NCI-H345 (cell line): ENCODE measurements around the gene ENO2.

Source experiments
- DNase-seq: peaks from one replicate; lab custom pipeline; 2025; lab: John Stamatoyannopoulos, UW

ENO2 gene

DNA sequence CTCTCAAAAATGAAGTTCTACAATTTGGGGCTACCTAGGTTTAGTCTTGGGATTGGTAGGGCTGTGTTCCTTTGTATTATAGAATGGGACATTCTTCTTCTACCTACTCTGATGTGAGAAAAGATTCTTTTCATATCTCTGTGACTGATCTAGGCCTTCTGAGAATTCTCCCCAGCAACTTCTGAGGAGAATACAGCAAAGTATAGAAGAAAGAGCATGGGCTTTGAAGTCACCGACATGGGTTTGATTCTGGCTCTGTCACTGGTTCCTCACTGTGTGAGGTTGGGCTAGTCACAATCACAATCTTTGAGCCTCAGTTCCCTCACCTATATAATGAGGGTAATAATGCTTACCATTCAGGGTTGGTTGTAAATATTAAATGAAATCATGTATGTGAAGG is 18.4 kb downstream of the ENO2 start:
- DNase-seq = no peak

DNA sequence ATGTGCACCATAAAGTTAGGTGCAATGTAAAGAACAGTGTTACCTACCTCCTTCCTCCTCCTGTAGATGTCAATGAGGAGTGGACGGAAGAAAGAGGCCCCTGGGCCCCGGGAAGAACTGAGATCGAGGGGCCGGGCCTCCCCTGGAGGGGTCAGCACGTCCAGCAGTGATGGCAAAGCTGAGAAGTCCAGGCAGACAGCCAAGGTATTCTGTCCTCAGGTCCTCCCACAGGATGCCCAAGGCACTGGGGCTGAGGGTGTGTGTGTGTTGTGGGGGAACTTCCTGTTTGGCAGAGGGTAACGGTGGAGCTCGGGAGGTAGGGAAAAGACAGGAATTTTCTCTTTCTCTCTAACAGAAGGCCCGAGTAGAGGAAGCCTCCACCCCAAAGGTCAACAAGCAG is 19.7 kb downstream of the ENO2 start:
- DNase-seq = no peak

DNA sequence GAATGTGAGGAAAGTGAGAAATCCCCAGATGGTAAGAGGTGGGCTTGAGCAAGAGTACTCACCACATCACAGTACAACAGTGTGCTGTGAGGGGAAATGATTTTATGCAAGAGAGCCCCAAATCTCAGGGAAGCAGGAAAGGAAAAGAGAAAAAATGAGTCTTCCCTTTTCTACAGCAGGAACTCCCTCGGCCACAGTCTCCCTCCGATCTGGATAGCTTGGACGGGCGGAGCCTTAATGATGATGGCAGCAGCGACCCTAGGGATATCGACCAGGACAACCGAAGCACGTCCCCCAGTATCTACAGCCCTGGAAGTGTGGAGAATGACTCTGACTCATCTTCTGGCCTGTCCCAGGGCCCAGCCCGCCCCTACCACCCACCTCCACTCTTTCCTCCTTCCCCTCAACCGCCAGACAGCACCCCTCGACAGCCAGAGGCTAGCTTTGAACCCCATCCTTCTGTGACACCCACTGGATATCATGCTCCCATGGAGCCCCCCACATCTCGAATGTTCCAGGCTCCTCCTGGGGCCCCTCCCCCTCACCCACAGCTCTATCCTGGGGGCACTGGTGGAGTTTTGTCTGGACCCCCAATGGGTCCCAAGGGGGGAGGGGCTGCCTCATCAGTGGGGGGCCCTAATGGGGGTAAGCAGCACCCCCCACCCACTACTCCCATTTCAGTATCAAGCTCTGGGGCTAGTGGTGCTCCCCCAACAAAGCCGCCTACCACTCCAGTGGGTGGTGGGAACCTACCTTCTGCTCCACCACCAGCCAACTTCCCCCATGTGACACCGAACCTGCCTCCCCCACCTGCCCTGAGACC is 21.2 kb downstream of the ENO2 start:
- no peak for DNase-seq

DNA sequence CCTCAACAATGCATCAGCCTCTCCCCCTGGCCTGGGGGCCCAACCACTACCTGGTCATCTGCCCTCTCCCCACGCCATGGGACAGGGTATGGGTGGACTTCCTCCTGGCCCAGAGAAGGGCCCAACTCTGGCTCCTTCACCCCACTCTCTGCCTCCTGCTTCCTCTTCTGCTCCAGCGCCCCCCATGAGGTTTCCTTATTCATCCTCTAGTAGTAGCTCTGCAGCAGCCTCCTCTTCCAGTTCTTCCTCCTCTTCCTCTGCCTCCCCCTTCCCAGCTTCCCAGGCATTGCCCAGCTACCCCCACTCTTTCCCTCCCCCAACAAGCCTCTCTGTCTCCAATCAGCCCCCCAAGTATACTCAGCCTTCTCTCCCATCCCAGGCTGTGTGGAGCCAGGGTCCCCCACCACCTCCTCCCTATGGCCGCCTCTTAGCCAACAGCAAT is 21.8 kb downstream of the ENO2 start:
- no peak for DNase-seq

DNA sequence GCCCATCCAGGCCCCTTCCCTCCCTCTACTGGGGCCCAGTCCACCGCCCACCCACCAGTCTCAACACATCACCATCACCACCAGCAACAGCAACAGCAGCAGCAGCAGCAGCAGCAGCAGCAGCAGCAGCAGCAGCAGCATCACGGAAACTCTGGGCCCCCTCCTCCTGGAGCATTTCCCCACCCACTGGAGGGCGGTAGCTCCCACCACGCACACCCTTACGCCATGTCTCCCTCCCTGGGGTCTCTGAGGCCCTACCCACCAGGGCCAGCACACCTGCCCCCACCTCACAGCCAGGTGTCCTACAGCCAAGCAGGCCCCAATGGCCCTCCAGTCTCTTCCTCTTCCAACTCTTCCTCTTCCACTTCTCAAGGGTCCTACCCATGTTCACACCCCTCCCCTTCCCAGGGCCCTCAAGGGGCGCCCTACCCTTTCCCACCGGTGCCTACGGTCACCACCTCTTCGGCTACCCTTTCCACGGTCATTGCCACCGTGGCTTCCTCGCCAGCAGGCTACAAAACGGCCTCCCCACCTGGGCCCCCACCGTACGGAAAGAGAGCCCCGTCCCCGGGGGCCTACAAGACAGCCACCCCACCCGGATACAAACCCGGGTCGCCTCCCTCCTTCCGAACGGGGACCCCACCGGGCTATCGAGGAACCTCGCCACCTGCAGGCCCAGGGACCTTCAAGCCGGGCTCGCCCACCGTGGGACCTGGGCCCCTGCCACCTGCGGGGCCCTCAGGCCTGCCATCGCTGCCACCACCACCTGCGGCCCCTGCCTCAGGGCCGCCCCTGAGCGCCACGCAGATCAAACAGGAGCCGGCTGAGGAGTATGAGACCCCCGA is 22.5 kb downstream of the ENO2 start:
- peak; percentile 23 for DNase-seq

DNA sequence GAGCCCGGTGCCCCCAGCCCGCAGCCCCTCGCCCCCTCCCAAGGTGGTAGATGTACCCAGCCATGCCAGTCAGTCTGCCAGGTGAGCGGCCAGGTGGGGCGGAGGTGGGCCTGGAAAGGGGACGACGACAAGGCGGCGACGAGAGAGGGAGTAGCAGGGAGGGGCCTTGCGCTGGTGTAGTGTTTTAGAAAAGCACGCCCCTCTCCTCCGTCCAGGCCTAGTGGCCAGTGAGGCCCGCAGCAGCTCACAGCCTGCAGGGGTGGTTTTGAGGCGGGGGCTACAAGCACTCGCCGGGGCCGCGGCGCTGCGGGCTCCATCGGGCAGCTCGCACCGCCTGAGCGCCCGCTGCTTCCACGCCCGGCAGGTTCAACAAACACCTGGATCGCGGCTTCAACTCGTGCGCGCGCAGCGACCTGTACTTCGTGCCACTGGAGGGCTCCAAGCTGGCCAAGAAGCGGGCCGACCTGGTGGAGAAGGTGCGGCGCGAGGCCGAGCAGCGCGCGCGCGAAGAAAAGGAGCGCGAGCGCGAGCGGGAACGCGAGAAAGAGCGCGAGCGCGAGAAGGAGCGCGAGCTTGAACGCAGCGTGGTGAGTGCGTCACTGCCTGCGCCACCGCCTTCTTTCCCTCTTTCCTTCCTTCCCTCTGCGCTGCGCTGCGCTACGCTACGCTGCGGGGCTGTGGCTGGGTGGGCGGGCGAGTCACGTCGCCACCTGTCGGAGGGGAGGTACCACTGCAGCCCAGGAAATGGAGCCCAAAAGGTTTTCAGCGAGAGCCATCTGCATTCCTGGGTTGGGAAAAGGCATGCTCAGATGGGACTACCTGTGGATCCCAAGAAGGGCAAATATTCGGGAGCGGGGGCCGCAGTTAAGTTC is 23.3 kb downstream of the ENO2 start:
- peak; percentile 97 for DNase-seq

DNA sequence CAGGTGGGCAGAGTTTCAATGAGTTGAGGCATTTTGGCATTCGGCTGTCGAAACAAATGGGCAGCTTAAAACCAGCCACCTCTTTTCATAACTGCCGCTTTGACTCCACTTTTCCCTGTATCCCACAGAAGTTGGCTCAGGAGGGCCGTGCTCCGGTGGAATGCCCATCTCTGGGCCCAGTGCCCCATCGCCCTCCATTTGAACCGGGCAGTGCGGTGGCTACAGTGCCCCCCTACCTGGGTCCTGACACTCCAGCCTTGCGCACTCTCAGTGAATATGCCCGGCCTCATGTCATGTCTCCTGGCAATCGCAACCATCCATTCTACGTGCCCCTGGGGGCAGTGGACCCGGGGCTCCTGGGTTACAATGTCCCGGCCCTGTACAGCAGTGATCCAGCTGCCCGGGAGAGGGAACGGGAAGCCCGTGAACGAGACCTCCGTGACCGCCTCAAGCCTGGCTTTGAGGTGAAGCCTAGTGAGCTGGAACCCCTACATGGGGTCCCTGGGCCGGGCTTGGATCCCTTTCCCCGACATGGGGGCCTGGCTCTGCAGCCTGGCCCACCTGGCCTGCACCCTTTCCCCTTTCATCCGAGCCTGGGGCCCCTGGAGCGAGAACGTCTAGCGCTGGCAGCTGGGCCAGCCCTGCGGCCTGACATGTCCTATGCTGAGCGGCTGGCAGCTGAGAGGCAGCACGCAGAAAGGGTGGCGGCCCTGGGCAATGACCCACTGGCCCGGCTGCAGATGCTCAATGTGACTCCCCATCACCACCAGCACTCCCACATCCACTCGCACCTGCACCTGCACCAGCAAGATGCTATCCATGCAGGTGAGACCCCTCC is 24.2 kb downstream of the ENO2 start:
- no peak for DNase-seq

DNA sequence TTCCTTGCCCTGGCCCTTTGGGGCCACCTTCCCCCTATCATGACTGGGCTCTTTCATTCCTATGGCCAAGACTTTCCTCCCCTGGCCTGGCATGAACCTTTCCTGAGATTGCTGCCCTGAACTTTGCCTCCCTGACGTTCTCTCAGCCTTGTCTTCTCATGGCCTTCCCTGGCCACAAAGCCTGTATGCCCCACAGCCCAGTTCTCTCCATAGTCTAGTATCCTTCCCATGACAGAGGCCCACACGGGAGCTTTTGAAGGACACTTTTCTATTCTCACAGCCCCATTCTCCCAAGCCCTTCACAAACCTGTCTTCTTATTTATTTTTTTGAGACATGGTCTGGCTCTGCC is 24.8 kb downstream of the ENO2 start:
- no peak for DNase-seq

DNA sequence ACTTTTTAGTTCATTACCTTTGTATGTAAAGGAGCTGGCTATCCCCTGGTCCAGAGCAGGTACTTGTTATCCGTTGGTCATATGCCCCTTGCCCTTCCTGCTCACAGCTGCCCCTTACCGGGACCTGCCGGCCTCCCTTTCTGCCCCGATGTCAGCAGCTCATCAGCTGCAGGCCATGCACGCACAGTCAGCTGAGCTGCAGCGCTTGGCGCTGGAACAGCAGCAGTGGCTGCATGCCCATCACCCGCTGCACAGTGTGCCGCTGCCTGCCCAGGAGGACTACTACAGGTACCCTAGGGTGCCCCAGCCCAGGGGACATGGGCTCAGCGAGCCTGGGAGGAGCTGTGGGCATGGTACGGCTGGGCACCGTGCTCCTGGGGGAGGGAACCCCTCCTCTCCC is 26.9 kb downstream of the ENO2 start:
- DNase-seq = no peak

DNA sequence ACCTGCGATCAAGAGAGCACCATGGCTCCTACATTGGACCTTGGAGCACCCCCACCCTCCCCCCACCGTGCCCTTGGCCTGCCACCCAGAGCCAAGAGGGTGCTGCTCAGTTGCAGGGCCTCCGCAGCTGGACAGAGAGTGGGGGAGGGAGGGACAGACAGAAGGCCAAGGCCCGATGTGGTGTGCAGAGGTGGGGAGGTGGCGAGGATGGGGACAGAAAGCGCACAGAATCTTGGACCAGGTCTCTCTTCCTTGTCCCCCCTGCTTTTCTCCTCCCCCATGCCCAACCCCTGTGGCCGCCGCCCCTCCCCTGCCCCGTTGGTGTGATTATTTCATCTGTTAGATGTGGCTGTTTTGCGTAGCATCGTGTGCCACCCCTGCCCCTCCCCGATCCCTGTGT is 27.4 kb downstream of the ENO2 start:
- DNase-seq = no peak

DNA sequence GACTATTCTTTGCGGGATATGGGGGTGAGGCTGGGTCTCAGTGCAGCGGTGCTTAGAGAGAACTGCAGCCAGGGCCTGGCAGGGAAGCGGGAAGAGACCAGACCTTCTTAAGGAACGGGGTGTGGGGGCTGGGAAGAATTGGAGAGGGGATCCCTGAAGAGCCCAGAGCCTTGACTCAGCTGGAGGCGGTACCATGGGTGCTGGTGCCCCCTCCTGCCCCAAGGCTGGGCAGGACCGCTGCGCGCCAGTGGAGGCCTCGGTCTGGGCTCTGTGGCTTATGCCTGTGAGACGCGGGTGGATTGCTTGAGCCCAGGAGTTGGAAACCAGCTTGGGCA is 27.9 kb downstream of the ENO2 start:
- no peak for DNase-seq

DNA sequence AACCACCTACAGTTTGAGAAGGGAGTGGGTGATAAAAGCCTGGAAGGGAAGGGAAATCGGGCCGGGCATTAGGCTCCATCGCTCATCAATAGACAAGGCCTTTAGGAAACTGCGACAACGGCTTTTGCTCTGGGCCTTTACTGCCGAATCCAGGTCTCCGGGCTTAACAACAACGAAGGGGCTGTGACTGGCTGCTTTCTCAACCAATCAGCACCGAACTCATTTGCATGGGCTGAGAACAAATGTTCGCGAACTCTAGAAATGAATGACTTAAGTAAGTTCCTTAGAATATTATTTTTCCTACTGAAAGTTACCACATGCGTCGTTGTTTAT is 29.0 kb downstream of the ENO2 start:
- DNase-seq = peak; percentile 90

DNA sequence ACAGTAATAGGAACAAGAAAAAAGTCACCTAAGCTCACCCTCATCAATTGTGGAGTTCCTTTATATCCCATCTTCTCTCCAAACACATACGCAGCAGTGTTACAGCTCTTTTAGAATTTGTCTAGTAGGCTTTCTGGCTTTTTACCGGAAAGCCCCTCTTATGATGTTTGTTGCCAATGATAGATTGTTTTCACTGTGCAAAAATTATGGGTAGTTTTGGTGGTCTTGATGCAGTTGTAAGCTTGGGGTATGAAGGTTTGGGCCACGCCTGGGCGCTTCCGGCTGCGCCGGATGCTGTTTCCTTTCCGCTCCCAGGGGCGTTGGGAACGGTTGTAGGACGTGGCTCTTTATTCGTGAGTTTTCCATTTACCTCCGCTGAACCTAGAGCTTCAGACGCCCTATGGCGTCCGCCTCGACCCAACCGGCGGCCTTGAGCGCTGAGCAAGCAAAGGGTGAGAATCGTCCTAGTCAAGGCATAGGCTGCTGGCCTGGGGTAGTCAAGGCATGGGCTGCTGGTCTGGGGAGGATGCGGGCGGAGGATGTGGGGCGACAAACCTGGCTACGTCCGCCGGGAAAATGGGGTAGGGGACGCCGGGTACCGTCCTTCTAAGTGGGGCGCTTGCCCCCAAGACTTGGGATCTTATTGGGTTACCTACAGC is 29.5 kb downstream of the ENO2 start, which contains the start of the genes C12orf57 and RNU7-1:
C12orf57 (plus strand) TSS at position 301 of the 659 bp plus-strand sequence; CDS start at position 401, 100 bp downstream.
RNU7-1 (plus strand) TSS at position 95 of the 659 bp plus-strand sequence.
- peak; percentile 84 for DNase-seq

DNA sequence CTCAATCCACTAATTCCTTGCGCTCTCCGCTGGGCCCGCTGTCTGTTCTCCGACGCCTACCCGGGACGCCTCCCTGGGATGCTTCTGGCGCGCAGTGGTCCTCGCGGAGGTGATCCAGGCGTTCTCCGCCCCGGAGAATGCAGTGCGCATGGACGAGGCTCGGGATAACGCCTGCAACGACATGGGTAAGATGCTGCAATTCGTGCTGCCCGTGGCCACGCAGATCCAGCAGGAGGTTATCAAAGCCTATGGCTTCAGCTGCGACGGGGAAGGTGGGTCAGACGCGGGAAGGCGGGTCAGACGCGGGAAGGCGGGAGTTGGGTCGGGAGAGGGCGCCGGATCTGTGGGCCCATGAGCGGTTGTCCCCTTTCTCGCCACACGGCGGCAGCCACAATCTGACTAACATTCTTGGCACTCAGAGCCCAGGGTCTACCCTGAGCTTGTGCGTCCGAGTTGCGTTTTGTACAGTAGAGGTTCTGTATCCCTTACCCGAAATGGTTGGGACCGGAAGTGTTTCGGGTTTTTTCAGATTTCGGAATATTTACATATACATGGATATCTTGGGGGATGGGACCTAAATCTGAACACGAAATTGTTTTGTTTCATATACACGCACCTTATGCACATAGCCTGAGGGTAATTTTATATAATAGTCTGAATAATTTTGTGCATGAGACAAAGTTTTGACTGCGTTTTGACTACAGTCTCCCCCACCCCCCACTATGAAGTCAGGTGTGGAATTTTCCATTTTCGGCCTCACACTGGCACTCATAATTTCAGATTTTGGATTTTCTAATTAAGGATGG is 30.2 kb downstream of the ENO2 start:
- DNase-seq = peak; percentile 96

DNA sequence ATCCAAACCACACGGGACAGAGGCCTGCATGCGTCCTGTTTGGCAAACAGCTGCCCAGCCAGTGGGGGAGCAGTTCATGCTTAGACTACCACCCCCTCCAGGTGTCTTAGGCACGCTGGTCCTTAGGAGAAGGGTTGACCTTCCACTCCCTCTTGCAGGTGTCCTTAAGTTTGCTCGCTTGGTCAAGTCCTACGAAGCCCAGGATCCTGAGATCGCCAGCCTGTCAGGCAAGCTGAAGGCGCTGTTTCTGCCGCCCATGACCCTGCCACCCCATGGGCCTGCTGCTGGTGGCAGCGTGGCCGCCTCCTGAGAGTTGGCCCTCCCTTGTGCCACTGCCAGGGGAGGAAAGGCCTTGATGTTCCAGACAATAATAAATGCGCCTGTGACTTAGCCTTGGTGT is 31.2 kb downstream of the ENO2 start:
- no peak for DNase-seq

DNA sequence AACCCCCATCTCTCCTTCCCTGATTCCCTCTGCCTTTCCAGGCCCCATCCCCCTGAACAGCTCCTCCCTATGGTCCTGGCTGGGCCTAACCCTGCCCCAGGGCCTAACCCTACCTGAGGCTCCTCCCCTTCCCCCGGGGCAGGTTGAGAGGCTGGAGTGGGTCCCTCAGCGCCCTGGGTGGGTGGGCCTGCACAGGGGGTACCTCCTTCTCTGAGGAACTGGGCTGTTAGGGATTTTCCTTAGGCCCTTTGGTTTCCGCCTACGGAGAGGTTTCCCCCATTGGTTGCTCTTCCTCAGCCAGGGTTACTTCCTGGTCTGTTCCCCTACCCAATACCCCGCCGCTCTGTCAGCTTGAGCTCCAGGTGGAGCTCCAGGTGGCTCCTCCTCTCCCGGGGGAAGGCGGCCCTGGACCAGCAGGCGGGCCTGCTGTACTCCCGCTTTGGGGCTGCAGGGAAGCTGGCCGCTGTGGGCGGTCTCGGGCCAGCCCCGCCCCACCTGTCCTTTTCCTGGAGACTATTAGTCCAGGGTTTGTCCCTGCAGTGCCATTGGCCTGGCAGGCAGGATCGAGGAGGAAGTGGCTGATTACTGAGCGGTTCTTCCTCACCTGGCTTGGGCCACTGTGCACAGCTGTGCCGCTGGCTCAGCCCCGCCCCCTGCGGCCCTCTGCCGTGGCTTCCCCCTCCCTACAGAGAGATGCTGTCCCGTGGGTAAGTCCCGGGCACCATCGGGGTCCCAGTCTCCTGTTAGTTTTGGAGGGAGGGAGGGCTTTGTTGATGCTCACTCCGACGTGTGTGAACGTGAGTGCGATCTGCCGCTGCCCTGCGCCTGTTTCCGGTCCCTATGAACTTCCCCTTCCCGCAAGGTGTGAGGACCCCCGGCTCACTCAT is 31.9 kb downstream of the ENO2 start:
- DNase-seq = peak; percentile 96

DNA sequence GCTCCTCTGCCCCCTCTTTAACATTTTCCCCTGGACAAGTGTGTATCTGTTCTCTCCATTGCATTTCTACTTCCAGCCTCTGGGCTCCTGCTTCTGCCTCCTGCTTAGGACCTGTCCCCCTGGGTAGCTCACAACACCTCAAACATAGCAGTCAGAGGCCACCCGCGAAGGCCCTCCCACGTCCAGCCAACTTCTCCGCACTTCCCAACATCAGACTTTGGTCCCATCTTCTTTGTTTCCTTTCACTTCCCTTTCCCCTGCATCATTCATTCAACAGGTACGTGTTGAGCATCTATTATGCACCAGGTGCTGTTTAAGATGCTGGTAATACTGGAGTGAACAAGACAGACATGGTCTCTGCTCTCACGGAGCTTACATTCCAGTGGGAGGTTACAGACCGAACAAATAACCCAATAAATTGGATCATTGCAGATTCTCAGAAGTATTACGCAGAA is 32.6 kb downstream of the ENO2 start:
- no peak for DNase-seq

DNA sequence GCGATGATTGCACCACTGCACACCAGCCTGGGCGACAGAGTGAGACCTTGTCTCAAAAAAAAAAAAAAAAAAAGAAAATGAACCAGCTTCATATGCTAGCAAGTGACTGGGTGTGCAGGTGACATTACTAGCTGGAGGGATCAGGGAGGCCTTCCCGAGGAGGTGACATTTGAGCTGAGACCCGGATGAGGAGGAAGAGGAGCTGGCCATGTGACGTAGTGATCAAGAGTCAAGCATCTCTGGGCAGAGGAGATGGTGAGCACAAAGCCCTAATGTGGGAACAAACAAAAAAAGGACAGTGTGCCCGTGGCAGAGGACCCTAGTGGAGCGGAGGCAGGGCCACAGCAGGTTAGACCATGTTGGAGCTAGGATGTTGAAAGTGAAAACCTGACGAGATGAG is 33.2 kb downstream of the ENO2 start:
- no peak for DNase-seq
